ENCODE data around the gene KAZALD1.

DNA sequence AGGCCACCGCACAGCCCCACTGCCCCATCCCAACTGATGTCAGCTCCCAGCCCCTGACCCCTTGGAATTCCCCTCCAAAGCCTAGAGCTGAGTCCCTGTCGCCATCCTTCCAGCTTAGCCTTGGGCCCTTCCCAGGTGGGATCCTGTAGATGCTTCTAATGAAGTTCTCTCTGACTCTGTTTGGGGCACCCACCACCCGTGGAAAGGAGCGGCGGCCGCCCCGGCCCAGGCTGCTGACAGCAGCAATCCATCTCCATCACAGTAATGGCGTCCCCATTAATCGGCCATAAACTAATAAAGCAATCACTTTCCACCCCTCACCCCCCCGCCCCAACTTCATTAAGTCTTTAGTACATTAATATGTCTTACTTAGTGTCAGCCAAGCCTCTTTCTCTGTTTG lies 25.6 kb downstream of the KAZALD1 start:
- TF ChIP-seq POLR2A (IDR thresholded peaks at IDR 0.05; ENCODE audit: low read length), result no peak
- TF ChIP-seq GATA1 (IDR thresholded peaks at IDR 0.05; ENCODE audit: low read depth, low read length), result no peak

Measured in erythroblast (primary cell).